ENCODE results near the gene CSPG4. TPM values are rescaled to one million over a fixed set of nuclear protein-coding genes. Genes with fewer than 3 reads are reported as not detected.
"Not testable (repeated sequence)": the region's sequence is repeated elsewhere in the genome, so short reads cannot be mapped to it uniquely, and the experiment has no call there.

CSPG4 gene
- polyA plus RNA-seq, 1 donor (not counting 4 experiments of a cell fraction or from before 2014, with no cell fraction given), result 0.67 TPM

- H3K9me3 ChIP-seq (ENCODE audit: control insufficient read depth, low read depth, low read length); H4K20me1 ChIP-seq (ENCODE audit: control insufficient read depth, extremely low read depth, insufficient read depth, low read length); H3K27me3 ChIP-seq (ENCODE audit: control insufficient read depth, extremely low read depth, insufficient read depth, low read length); H3K4me2 ChIP-seq (ENCODE audit: control insufficient read depth, extremely low read depth, insufficient read depth, low read depth, low read length); H3K4me1 ChIP-seq (ENCODE audit: control insufficient read depth, extremely low read depth, insufficient read depth, low read length); H3K79me2 ChIP-seq (ENCODE audit: control insufficient read depth, insufficient read depth, low read length); H2AFZ ChIP-seq (ENCODE audit: control insufficient read depth, low read length); H3K9ac ChIP-seq (ENCODE audit: control insufficient read depth, extremely low read depth, insufficient read depth, low read length); H3K36me3 ChIP-seq (ENCODE audit: control insufficient read depth in 2 of 2, extremely low read depth in 1 of 2, insufficient read depth in 2 of 2, low read length in 2 of 2); H3K27ac ChIP-seq (ENCODE audit: control insufficient read depth, insufficient read depth, low read length); dilution Hi-C loops (cut with MboI; ENCODE audit: extremely low pct_ligation_motif_present, low sequenced_read_pairs); H3K9me1 ChIP-seq (ENCODE audit: control insufficient read depth, extremely low read depth, insufficient read depth, low read length); H3K4me3 ChIP-seq (ENCODE audit: control insufficient read depth in 2 of 3, extremely low read depth in 1 of 3, insufficient read depth in 2 of 3, low read depth in 1 of 3, low read length in 3 of 3); FAIRE-seq; DNase-seq (ENCODE audit: low read depth, low spot score): not testable (repeated sequence)
Measured at GRCh38 chr15:75715312-75715832, 2.7 kb upstream of the CSPG4 start.

- H3K4me2 ChIP-seq (ENCODE audit: control insufficient read depth, extremely low read depth, insufficient read depth, low read depth, low read length), result no peak overlapping the region
- H2AFZ ChIP-seq (ENCODE audit: control insufficient read depth, low read length), result no peak overlapping the region
- H3K9me1 ChIP-seq (ENCODE audit: control insufficient read depth, extremely low read depth, insufficient read depth, low read length), result no peaks in the 10 kb centered on the region
- H3K27ac ChIP-seq (ENCODE audit: control insufficient read depth, insufficient read depth, low read length), result no peak overlapping the region
- FAIRE-seq (no peak), DNase-seq (ENCODE audit: low read depth, low spot score) (no peak)
- no peak overlapping the region for H3K4me3 ChIP-seq (ENCODE audit: control insufficient read depth in 2 of 3, extremely low read depth in 1 of 3, insufficient read depth in 2 of 3, low read depth in 1 of 3, low read length in 3 of 3)
- no peaks in the 10 kb centered on the region for H4K20me1 ChIP-seq (ENCODE audit: control insufficient read depth, extremely low read depth, insufficient read depth, low read length)
- no peaks in the 10 kb centered on the region for H3K27me3 ChIP-seq (ENCODE audit: control insufficient read depth, extremely low read depth, insufficient read depth, low read length)
- peaks cover 8% of the 10 kb centered on the region for H3K4me1 ChIP-seq (ENCODE audit: control insufficient read depth, extremely low read depth, insufficient read depth, low read length)
- TF ChIP-seq CTCF (optimal IDR thresholded peaks at IDR 0.05 in 1 of 3, IDR thresholded peaks at IDR 0.05 in 1 of 3, conservative IDR thresholded peaks at IDR 0.05 in 1 of 3; ENCODE audit: extremely low read depth in 1 of 3, insufficient read depth in 2 of 3, low read length in 3 of 3) (no peak), EZH2 (IDR thresholded peaks at IDR 0.05; ENCODE audit: low read length) (no peak)
- H3K79me2 ChIP-seq (ENCODE audit: control insufficient read depth, insufficient read depth, low read length), result no peaks in the 10 kb centered on the region
- H3K9ac ChIP-seq (ENCODE audit: control insufficient read depth, extremely low read depth, insufficient read depth, low read length), result no peak overlapping the region
- H3K9me3 ChIP-seq (ENCODE audit: control insufficient read depth, low read depth, low read length), result no peaks in the 10 kb centered on the region
- dilution Hi-C loops (cut with MboI; ENCODE audit: extremely low pct_ligation_motif_present, low sequenced_read_pairs), result no loop called here
- no peaks in the 10 kb centered on the region for H3K36me3 ChIP-seq (ENCODE audit: control insufficient read depth in 2 of 2, extremely low read depth in 1 of 2, insufficient read depth in 2 of 2, low read length in 2 of 2)
Measured at GRCh38 chr15:75714195-75714594, 1.5 kb upstream of the CSPG4 start.

GRCh38 chr15:75713338-75713895 is 769 bp upstream of the CSPG4 start:
- H3K79me2 ChIP-seq (ENCODE audit: control insufficient read depth, insufficient read depth, low read length), result no peaks in the 10 kb centered on the region
- H2AFZ ChIP-seq (ENCODE audit: control insufficient read depth, low read length), result no peak overlapping the region
- peaks cover 8% of the 10 kb centered on the region for H3K4me1 ChIP-seq (ENCODE audit: control insufficient read depth, extremely low read depth, insufficient read depth, low read length)
- no peaks in the 10 kb centered on the region for H3K9me3 ChIP-seq (ENCODE audit: control insufficient read depth, low read depth, low read length)
- no peaks in the 10 kb centered on the region for H3K9me1 ChIP-seq (ENCODE audit: control insufficient read depth, extremely low read depth, insufficient read depth, low read length)
- dilution Hi-C loops (cut with MboI; ENCODE audit: extremely low pct_ligation_motif_present, low sequenced_read_pairs), result no loop called here
- no peaks in the 10 kb centered on the region for H3K27me3 ChIP-seq (ENCODE audit: control insufficient read depth, extremely low read depth, insufficient read depth, low read length)
- no peak overlapping the region for H3K27ac ChIP-seq (ENCODE audit: control insufficient read depth, insufficient read depth, low read length)
- no peak overlapping the region for H3K4me2 ChIP-seq (ENCODE audit: control insufficient read depth, extremely low read depth, insufficient read depth, low read depth, low read length)
- no peak for DNase-seq (ENCODE audit: low read depth, low spot score)
- TF ChIP-seq EZH2 (IDR thresholded peaks at IDR 0.05; ENCODE audit: low read length), result no peak
- TF ChIP-seq CTCF (optimal IDR thresholded peaks at IDR 0.05 in 1 of 3, IDR thresholded peaks at IDR 0.05 in 1 of 3, conservative IDR thresholded peaks at IDR 0.05 in 1 of 3; ENCODE audit: extremely low read depth in 1 of 3, insufficient read depth in 2 of 3, low read length in 3 of 3), result no peak
- no peak for FAIRE-seq
- no peaks in the 10 kb centered on the region for H4K20me1 ChIP-seq (ENCODE audit: control insufficient read depth, extremely low read depth, insufficient read depth, low read length)
- no peaks in the 10 kb centered on the region for H3K36me3 ChIP-seq (ENCODE audit: control insufficient read depth in 2 of 2, extremely low read depth in 1 of 2, insufficient read depth in 2 of 2, low read length in 2 of 2)
- no peak overlapping the region for H3K9ac ChIP-seq (ENCODE audit: control insufficient read depth, extremely low read depth, insufficient read depth, low read length)
- H3K4me3 ChIP-seq (ENCODE audit: control insufficient read depth in 2 of 3, extremely low read depth in 1 of 3, insufficient read depth in 2 of 3, low read depth in 1 of 3, low read length in 3 of 3), result no peak overlapping the region

GRCh38 chr15:75711495-75711894 is 1.2 kb downstream of the CSPG4 start:
- FAIRE-seq, result peak; percentile 94
- H3K4me3 ChIP-seq (ENCODE audit: control insufficient read depth in 2 of 3, extremely low read depth in 1 of 3, insufficient read depth in 2 of 3, low read depth in 1 of 3, low read length in 3 of 3); H3K9me3 ChIP-seq (ENCODE audit: control insufficient read depth, low read depth, low read length); H3K9ac ChIP-seq (ENCODE audit: control insufficient read depth, extremely low read depth, insufficient read depth, low read length); dilution Hi-C loops (cut with MboI; ENCODE audit: extremely low pct_ligation_motif_present, low sequenced_read_pairs); H3K79me2 ChIP-seq (ENCODE audit: control insufficient read depth, insufficient read depth, low read length); H3K4me2 ChIP-seq (ENCODE audit: control insufficient read depth, extremely low read depth, insufficient read depth, low read depth, low read length); H3K9me1 ChIP-seq (ENCODE audit: control insufficient read depth, extremely low read depth, insufficient read depth, low read length); H3K36me3 ChIP-seq (ENCODE audit: control insufficient read depth in 2 of 2, extremely low read depth in 1 of 2, insufficient read depth in 2 of 2, low read length in 2 of 2); DNase-seq (ENCODE audit: low read depth, low spot score); H2AFZ ChIP-seq (ENCODE audit: control insufficient read depth, low read length); H3K4me1 ChIP-seq (ENCODE audit: control insufficient read depth, extremely low read depth, insufficient read depth, low read length); H4K20me1 ChIP-seq (ENCODE audit: control insufficient read depth, extremely low read depth, insufficient read depth, low read length); H3K27ac ChIP-seq (ENCODE audit: control insufficient read depth, insufficient read depth, low read length); H3K27me3 ChIP-seq (ENCODE audit: control insufficient read depth, extremely low read depth, insufficient read depth, low read length): not testable (repeated sequence)
